GM18526 (cell line): Measurements from ENCODE around the gene APBA2.

Experiments used
- POLR2A ChIP-seq: IDR thresholded peaks from 3 replicates; pipeline ENCODE4 v1.6.1; 2011; ENCODE audit not compliant: insufficient read length; ENCODE audit errors: extremely low read depth

Gene APBA2

GRCh38 chr15:29093065-29093435 is 207.3 kb downstream of the APBA2 start:
- no peak for TF ChIP-seq POLR2A

GRCh38 chr15:29093696-29094343 is 208.0 kb downstream of the APBA2 start:
- no peak for TF ChIP-seq POLR2A

GRCh38 chr15:29094711-29095110 is 208.9 kb downstream of the APBA2 start:
- TF ChIP-seq POLR2A, result no peak

GRCh38 chr15:29095746-29096145 is 210.0 kb downstream of the APBA2 start:
- no peak for TF ChIP-seq POLR2A

- no peak for TF ChIP-seq POLR2A
Measured at GRCh38 chr15:29097168-29097567, 211.4 kb downstream of the APBA2 start.

- TF ChIP-seq POLR2A, result no peak
Measured at GRCh38 chr15:29097971-29098370, 212.2 kb downstream of the APBA2 start.

- no peak for TF ChIP-seq POLR2A
Measured at GRCh38 chr15:29098652-29099051, 212.9 kb downstream of the APBA2 start.

GRCh38 chr15:29099131-29099880 is 213.5 kb downstream of the APBA2 start:
- TF ChIP-seq POLR2A, result no peak

- TF ChIP-seq POLR2A, result no peak
Measured at GRCh38 chr15:29100486-29101000, 214.8 kb downstream of the APBA2 start.

- no peak for TF ChIP-seq POLR2A
Measured at GRCh38 chr15:29101491-29101890, 215.7 kb downstream of the APBA2 start.

GRCh38 chr15:29102911-29103823 is 217.4 kb downstream of the APBA2 start:
- TF ChIP-seq POLR2A, result no peak

GRCh38 chr15:29103824-29104565 is 218.2 kb downstream of the APBA2 start:
- TF ChIP-seq POLR2A, result no peak

GRCh38 chr15:29104566-29104880 is 218.7 kb downstream of the APBA2 start:
- no peak for TF ChIP-seq POLR2A

GRCh38 chr15:29105151-29105854 is 219.5 kb downstream of the APBA2 start:
- TF ChIP-seq POLR2A, result no peak
